Measurements from ENCODE around the gene ITGA1.
"Not testable (repeated sequence)": the region's sequence is repeated elsewhere in the genome, so short reads cannot be mapped to it uniquely, and the experiment has no call there.

Gene ITGA1

DNA sequence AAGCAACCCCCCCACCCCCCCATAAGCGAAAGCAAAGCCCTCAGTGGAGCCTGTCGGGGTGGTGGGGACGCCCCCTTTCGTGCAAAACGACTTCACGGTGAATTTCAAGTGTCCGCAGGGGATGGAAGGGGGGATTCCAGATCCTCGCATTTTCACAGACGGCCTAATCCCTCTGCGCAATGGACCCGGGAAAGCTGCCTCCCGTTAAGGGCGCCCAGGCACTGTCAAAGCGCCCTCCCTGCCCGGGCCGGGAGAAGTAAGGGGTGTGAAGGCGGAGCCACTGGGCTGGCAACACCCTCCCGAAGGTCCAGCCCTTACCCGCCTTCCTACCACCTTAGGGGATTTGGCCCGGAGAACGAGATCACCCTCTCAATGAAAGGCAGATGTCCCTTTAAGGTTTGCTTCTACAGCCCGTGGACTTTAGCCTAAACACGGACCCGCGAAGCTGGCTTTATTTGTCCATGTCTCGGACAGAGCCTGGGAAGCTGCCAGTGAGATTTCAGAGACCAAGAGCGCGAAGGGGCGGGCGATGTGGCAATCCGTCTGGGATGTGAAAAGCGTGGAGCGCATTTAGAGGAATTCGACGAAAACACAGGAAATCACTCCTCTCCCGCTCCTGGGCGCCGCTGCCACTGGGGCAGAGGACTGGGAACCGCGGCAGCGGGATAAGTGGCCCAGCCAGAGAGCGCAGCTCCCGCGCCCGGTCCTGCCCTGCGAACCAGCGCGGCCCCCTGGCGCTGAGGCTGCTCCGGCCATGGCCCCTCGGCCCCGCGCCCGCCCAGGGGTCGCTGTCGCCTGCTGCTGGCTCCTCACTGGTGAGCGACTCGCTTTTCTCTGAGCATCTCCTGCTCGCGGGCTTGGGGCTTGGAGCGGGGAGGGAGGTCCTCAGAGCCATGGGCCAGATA is at the start of gene ITGA1, which contains the start of gene PELO:
ITGA1 (plus strand) TSS at position 317 of the 905 bp plus-strand sequence; CDS start at position 755, 438 bp downstream.
PELO (plus strand) TSS at position 317 of the 905 bp plus-strand sequence. CDS start 12,479 bp downstream, outside the sequence.
- peak; percentile 76 for DNase-seq (ENCODE audit: low spot score)

DNA sequence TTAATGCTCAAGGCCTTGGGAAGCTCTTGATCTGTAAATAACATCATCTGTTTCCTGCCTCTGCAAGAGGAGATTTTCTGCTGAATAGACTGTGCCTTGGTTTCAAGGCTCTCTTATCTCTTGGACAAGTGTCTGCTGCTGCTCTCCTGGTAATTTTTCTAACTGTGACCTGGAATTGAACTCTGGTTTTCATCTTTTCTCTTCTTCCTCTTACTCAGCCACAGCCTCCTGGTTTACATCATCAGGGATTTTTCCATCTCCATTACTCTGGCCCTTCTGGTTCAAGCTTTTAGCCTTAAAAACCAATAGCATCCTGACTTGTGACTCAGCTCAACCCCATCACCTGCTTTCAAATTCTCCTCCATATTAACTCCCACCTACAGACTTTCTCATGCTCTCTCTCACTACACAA is 49.6 kb upstream of the ITGA1 start:
- DNase-seq (ENCODE audit: low spot score): no peak

DNA sequence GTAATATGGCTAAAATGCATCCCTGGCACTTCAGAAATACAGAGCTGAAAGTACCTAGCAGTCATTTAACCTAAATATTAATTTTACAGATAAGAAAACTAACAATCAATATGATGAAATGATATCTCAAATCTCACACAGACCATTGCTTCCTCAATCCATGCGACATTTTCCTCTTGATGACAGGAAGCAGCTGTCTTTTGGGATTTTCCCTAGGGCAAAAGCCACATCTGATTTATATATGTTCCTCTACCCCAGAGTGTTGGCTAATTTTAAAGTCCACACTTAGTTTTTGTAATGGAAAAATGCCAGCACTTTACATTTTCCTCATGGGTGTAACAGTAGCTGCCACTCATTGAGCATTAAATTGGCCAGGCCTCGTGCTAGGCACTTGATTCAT is 47.7 kb upstream of the ITGA1 start:
- no peak for DNase-seq (ENCODE audit: low spot score)

DNA sequence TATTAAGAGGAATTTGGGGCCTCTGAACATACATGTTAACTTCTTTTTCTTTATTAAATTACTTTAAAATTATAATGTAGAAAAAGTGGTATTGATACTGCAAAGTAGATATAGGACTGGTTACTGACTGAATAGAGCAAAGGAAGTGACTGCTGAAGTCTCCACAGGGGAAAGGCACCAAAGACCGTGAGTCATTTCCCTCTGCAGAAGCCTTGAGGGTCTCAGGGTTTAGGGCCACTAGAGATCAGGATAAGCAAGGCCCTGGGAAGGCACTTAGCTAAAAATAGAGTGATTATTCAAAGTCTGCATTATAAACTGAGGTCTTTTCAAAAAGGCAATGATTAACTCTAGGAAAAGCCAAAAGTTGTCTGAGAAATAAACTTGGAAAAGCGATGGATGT is 44.7 kb upstream of the ITGA1 start:
- no peak for DNase-seq (ENCODE audit: low spot score)

DNA sequence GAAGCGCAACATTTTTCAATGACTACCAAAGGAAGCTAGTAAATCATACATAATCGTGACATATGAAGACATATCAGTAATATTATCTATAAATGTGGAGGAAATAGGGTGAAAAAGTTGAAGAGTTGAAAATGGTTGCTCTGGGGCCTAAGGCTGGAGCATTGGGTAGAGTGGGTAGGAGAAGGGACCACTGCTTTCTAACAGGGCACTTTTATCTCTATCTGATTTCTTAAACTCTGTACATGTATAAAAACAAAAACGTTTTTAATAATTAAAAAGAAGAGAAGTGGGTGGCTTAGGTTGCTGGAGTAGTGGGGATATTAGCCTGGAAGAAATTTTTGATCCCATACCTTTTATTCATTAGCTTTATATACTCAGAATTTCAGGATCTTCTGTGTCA is 44.2 kb upstream of the ITGA1 start:
- no peak for DNase-seq (ENCODE audit: low spot score)

DNA sequence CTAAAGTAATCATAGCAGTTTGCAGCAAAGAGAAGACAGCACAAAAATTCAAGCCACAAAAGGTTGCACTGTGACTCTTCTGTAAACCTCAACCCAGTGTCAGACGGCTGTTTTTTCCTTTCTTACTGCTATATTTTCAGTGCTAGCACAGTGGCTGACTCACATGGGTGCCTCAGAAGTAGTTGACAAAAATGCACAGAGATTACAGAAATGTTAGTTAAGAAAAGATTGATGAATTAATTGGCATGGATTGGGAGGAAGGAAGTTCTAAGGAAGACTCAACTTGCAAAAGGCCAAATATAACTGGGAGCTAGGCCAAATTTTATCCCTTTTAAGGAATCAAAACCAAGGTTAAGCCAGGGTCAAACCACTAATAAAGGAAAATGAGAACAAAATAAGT is 43.7 kb upstream of the ITGA1 start:
- DNase-seq (ENCODE audit: low spot score): peak; percentile 15

DNA sequence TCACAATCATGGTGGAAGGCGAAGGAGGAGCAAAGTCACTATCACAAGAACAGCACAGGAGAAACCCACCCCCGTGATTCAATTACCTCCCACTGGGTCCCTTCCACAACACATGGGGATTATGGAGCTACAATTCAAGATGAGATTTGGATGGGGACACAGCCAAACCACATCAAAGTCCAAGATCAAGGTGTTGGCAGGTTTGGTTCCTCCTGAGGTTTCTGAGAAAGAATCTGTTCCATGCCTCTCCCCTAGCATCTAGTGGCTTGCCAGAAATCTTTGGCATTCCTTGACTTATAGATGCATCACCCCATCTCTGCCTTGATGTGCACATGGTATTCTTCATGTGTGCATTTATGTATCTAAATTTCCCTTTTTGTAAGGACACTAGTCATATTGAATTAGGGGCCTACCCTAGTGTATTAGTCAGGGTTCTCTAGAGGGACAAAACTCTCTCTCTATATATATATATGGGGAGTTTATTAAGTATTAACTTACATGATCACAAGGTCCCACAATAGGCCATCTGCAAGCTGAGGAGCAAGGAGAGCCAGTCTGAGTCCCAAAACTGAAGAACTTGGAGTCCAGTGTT is 42.8 kb upstream of the ITGA1 start:
- not testable (repeated sequence) for DNase-seq (ENCODE audit: low spot score)

DNA sequence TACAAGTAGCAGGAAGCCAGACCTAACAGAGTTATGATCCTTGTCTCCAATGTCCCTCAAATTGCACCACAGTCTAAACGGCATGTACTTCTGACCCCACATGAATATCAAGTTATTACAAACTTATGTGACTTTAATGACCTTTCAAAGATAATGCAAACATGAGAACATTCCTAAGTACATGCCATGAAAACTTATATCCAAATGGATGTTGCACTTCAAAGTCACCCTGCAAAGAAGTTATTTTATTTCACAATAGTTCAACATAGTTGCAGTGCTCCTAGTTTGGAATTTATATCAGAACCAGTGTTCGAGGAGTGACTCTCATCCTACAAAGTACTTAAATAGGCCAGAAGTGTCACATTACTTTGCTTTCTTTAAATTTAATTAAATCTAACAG is 41.2 kb upstream of the ITGA1 start:
- no peak for DNase-seq (ENCODE audit: low spot score)

DNA sequence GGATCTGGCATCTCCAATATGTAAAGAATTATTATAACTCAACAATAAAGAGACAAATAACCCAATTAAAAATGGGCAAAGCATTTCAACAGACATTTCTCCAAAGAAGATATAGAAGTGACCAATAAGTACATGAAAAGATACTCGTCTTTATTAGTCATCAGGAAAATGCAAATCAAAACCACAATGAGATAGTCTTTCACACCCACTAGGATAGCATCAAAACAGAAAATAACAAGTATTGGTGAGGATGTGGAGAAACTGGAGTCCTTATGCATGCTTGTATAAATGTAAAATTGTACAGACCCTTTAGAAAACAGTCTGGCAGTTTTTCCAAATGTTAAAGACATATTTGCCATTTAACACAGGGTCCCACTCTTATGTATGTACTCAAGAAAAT is 39.1 kb upstream of the ITGA1 start:
- no peak for DNase-seq (ENCODE audit: low spot score)

DNA sequence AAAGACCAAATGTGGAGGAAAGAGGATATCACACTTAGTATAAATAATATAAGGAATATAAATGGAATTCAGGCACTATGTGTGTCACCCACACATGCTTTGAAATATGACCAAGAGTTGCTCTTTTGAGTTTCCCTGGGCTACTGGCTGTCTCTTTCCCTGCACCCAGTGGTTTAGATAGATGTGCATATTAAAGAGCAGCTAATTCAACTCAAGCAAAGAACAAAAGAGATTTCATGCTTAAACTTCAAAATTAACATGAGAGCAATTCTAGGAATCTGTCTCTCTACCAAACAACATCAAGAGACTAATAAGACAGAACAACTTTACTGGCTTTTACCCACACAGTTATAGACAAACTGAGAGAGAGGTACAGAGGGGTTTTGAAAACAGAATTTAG is 38.0 kb upstream of the ITGA1 start:
- DNase-seq (ENCODE audit: low spot score): no peak

DNA sequence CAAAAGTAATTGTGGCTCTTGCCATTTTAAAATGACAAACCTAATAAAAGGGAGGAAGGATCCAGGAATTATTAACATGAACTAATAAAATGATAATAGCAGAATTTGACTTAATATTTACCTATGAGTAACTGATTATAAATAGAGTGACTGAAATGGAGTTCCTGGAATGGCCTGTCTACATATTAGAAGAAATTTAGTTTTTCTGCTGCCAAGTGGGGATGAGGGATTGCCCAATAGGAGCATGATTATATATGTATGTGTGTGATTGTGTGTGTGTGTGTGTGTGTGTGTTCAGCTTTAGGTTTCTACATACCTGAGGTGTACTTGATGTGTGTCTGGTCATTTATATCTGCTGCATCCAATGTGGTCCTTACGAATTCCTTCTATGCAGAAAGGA is 36.6 kb upstream of the ITGA1 start:
- DNase-seq (ENCODE audit: low spot score): no peak

DNA sequence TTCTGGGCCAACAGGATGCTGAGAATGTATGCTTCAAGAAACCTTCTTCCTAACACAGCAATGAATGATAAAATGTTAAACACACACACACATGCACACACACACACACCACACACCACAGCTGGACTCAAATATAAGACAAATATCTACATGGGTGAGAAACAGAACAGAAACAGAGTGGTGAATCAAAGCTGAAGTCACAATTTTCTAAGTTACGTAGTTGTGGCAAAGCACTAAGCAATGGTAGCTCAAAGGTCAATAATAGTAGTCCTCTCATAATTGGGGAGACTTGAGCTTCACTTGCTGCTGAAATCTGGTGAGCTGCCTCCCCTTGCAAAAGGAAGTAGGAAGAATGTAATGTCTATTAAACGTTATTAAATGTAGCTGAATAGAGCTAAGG is 33.7 kb upstream of the ITGA1 start:
- no peak for DNase-seq (ENCODE audit: low spot score)

DNA sequence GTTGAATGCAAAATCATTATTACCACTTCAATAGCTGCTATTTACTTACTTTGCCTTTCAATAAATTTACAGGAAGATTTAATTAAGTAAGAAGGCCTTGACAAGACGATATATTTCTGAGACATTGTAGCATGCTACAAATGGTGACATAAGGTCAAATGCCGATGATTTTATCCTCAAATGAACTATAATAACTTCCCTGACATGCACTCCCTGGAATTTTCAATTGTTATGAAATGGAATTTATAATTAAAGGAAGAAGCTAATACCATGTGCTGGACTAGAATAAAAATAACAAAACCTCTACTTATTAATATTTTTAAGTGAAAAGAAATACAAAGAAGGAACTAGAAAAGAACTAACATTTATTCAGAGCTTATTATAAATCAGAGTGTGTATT is 30.2 kb upstream of the ITGA1 start:
- DNase-seq (ENCODE audit: low spot score): no peak

DNA sequence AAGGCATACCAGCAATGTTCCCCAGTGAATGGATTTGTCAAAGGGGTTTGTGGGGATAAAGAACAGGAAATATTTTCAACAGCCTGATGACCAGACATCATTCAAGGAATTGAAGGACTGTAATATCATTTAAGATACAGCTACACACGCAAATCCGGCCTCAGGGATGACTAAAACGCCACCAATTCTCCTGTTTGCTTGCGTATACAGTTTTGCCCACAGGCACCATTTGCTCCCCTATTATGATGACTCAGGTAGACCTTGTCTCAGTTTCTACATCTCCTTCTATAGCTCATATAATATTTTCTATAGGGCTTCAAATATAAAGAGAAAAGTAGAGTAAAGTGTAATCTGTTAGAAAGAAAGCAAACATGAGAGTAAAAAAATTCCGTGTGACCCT is 29.7 kb upstream of the ITGA1 start:
- DNase-seq (ENCODE audit: low spot score): no peak

DNA sequence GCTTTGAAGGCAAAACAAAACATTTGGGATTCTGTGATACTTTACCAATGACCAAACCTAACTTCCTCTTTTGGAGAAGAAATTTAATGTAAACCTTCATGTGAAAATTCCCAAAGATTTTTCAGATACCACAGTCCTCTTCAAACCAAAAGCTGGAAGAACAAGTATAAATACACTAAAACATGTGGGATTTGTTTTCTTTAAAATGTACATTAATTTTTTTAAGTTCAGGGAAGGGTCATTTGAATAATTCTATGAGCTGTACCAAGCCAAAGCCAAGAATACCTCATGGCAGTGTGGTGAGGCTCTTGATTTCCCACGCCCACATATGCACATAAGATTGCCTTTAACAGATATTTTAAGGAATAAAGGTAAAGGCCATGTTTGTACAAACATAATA is 28.4 kb upstream of the ITGA1 start:
- no peak for DNase-seq (ENCODE audit: low spot score)

DNA sequence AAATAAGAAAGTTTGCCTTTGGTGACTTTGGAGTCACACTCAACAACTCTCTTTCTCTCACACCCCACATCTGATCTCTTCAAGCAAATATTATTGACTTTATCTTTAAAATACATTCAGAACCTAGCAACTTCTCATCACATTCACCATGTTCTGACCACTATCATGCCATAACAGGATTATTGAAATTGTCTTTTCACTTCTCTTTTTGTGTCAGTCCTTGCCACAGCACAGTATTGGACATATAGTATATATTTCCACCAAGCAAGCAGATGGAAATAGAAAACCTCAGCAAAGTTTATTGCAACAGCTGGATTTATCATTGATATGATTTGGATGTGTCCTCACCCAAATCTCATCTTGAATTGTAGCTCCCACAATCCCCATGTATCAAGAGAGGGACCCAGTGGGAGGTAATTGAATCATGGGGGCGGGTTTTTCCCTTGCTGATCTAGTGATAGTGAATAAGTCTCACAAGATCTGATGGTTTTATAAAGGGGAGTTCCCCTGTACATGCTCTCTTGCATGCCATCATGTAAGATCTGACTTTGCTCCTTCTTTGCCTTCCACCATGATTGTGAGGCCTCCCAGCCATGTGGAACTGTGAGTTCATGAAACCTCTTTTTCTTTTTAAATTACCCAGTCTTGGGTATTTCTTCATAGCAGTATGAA is 26.9 kb upstream of the ITGA1 start:
- DNase-seq (ENCODE audit: low spot score): no peak

DNA sequence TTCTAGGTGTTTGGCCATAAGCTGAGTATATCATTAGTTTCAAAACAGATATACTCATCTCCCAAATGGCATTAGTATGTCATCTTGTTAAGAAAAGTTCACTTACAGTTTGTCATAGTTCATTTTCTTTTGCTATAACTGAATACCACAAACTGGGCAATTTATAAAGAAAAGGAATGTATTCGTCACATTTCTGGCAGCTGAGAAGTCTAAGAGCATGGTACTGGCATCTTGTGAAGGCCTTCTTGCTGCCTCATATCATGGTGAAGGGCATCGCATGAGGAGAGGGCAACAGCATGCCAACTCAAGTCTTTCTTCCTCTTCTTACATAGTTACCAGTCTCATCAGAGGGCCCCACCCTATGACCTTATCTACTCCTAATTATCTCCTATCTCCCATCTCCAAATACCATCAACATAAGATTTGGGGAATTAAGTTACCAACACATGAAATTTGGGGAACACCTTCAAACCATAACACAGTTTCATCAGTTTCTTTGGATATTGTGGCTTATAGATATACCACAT is 20.4 kb upstream of the ITGA1 start:
- DNase-seq (ENCODE audit: low spot score): no peak

DNA sequence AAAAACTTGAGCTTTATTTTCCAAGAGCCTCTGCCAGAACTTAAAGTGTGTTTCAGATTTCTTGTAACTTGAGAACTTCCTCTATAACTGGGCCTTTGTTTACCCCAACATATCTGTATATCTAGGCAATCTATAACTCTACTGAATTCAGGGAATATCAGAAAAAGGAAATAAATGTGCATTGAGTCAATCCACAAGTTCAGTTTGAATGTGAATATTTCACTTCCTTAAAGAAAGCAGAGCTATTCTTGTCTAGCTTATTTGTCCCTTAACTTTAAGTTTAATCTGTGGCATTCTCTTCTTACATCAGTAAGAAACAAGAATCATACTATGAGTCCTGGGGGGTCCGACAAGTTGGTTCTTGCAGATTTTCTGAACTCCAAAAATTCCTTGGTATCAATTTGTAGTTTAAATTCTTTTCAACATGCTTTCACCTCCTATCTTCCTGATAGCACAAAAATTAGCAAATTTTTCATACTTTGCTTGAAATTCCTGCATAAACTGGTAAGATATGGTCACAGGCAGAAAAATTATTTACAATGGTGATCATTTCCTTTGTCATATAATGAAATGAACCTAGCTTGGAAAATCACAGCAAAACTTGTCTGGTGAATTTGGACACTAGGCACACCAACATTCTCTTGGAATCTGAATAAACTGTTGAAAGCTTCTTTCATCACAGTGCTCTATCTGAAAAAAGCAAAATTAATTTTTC is 19.8 kb upstream of the ITGA1 start:
- no peak for DNase-seq (ENCODE audit: low spot score)

DNA sequence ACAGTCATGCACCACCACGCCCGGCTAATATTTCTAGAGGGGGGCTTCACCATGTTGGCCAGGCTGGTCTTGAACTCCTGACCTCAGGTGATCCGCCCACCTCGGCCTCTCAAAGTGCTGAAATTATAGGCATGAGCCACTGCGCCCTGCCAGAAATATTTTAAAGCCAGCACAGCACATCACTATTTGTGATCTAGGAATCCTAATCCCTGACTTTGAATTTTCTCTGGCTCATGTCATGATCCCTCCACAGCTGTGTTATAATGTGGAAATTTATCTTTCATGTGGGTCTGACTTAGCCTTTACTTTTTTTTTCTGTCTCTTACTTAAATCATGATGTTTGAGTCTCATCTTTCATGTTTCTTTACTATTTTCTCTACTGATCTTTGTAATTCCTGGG is 18.7 kb upstream of the ITGA1 start:
- DNase-seq (ENCODE audit: low spot score): no peak

DNA sequence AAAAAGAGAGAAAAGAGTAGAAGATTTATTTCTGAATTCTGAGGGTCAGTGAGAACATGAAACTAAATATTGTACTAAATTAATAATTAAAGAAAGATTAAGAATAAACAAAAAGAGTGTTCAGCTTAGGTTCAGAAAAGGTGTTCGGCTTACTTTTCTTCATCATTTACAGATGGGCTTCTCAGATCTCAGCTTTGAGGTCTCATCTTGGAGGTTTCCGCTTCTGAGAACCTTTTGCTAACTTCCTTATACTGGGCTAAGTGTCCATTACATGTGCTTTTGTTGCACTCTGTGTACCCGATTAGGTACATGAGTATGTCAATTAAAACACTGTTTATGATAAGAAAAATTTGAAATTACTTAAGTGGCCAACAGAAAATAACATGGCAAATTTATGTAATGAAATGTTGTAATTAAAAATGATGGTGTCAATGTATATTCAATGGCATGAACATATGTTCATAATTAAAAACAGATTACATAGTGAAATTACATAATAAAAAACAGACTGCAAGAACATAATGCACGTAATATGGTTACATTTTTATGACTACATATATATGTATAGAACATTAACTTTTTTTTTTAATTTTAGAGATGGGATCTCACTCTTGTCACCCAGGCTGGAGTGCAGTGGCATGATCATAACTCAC is 17.3 kb upstream of the ITGA1 start:
- no peak for DNase-seq (ENCODE audit: low spot score)

DNA sequence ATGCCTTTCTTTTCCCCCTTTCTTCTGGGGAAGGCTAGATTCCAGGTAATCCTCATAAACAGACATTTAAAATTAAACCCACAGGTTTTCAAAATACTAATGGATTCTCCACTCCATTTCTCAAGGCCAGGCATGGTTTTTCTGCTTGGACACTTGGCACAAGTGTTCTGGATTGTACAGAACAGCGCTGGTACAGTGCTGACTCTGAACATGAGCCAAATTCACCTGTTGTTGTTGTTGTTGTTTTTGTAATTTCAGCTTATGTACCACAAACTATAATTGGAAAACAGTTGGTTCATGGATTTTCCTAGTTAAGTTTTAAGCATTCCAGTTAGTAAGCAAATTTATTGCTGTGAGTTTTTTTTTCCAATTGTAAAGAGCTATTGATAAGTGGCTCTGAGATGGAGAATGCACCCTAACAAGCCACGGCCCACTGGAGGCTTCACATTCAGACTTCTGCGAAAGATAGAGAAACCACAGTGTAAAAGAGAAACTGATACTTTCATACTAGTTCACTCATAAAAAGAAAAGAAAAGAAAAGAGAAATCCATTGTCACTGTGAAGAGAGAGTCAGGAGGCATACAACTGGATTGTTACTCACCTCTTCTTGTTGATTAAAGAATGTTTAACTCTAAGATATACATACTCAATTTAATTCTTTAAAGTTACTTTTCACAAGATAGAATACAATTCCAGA is 16.2 kb upstream of the ITGA1 start:
- DNase-seq (ENCODE audit: low spot score): no peak
